Adrenal gland (tissue), 12 donors: Measurements from ENCODE around the gene EPHA4. TPM values are rescaled to one million over a fixed set of nuclear protein-coding genes. Genes with fewer than 3 reads are reported as not detected.

Source experiments
- DNase-seq, 7 donors: peaks; one replicate each; pipeline ENCODE4 v3.0.0-alpha.2; 2019 to 2020
- H3K27ac ChIP-seq, 5 donors: fragments of 200-600 bp; sonication (generic) in 4 of 5; 1 replicate in 3 of 5; 2 replicates in 2 of 5; pipeline versions ENCODE4 v1.5.1 to v1.8.0; 2016 to 2020; ENCODE audit warnings: mild to moderate bottlenecking in 1 of 5
- H3K27me3 ChIP-seq: fragments of 200-600 bp; 2 replicates; pipeline ENCODE4 v1.8.0; 2021
- H3K36me3 ChIP-seq, 2 donors: fragments of 200-600 bp; replicated peaks in 1 of 2; 1 replicate in 1 of 2; 2 replicates in 1 of 2; pipeline versions ENCODE4 v1.5.1 to v1.8.0; 2018 to 2022
- H3K4me1 ChIP-seq, 2 donors: fragments of 200-600 bp; replicated peaks in 1 of 2; 1 replicate in 1 of 2; 2 replicates in 1 of 2; pipeline versions ENCODE4 v1.5.1 to v1.8.0; 2018 to 2021
- H3K4me3 ChIP-seq, 4 donors: fragments of 200-600 bp; sonication (generic) in 3 of 4; one replicate each; pipeline ENCODE4 v1.5.1; 2016 to 2018
- H3K9me3 ChIP-seq, 3 donors: fragments of 200-600 bp; sonication (generic) in 1 of 3; replicated peaks in 1 of 3; 1 replicate in 2 of 3; 2 replicates in 1 of 3; pipeline versions ENCODE4 v1.5.1 to v1.8.0; 2016 to 2021
- CTCF ChIP-seq, 6 experiments: fragments of 450-650 bp in 4 of 6; fragments of 200-600 bp in 2 of 6; sonication (generic) in 1 of 6; IDR thresholded peaks; 1 replicate in 5 of 6; 2 replicates in 1 of 6; pipeline versions ENCODE4 v1.5.1 to v1.8.0; 2016 to 2021; ENCODE audit warnings: antibody characterized with exemption in 6 of 6, mild to moderate bottlenecking in 2 of 6, moderate library complexity in 1 of 6
- POLR2A ChIP-seq, 2 donors: fragments of 450-650 bp; IDR thresholded peaks; one replicate each; pipeline ENCODE4 v1.6.1; 2017; ENCODE audit warnings: antibody characterized with exemption in 2 of 2, mild to moderate bottlenecking in 2 of 2, moderate library complexity in 1 of 2
- WGBS, 4 donors: extraction: QIAGEN DNeasy Blood & Tissue Kit in 2 of 4; methylation state at CpG; one replicate each; pipeline versions ENCODE4 v1.1.5 to v1.1.7; 2013 to 2017; 5-methylcytosine and 5-hydroxymethylcytosine counted together
- intact Hi-C, 2 donors: fragments of 100-400 bp; cut with DNase I; formaldehyde crosslinking; loops; one replicate each; pipeline versions ENCODE4 v1.14.1 to v1.15.0; 2022 to 2023
- polyA plus RNA-seq, 3 donors: library from polyadenylated mRNA; stranded (reverse); fragments of 200-250 nt in 2 of 3; fragments of 350-450 nt in 1 of 3; fragmentation: Illumina TruSeq in 1 of 3; extraction: RNeasy Lipid Tissue Mini Kit (QIAGEN cat#74804) in 1 of 3; gene quantifications; one replicate each; pipeline ENCODE4 v1.2.3, GENCODE V29; 2013 to 2014
- total RNA-seq, 9 donors: library from RNA; depleted of rRNA in 4 of 9; stranded (reverse); fragments of >200 nt in 4 of 9; fragments of 120-200 nt in 1 of 9; fragmentation: NEBNext Ultra II Directional in 1 of 9; extraction: Animal tissue kit (Norgen Biotek cat#: 25700) in 1 of 9; gene quantifications; one replicate each; pipeline versions ENCODE4 v1.1.0 to v1.2.4, GENCODE V29; 2013 to 2023
- donor health status: healthy with polysubstance abuse.
- donor health status: Bipolar disorder and iron deficiency.
- donor health status: DM: yes; HTN: yes; CAD: no.
- donor health status: DM: no; HTN: no; CAD: no.
- donor health status: DM: no; HTN: no; CAD: no.
- donor health status: DM: yes; HTN: yes; CAD: no.

Gene EPHA4
- total and polyA plus RNA-seq, 12 donors, result 3.0 to 72.9 (median 12.1) TPM

GRCh38 chr2:221468317-221468716, 103.8 kb downstream of the EPHA4 start:
- intact Hi-C loops, result no loop called here
- H3K36me3 ChIP-seq, result no peaks in the 10 kb centered on the region
- H3K4me1 ChIP-seq, result no peaks in the 10 kb centered on the region
- no peak overlapping the region for H3K4me3 ChIP-seq
- TF ChIP-seq CTCF (IDR thresholded peaks at IDR 0.05), result no peak
- no peak for TF ChIP-seq POLR2A (IDR thresholded peaks at IDR 0.05)
- 69 to 80% (median 74%) methylated on average over 2 of the region's 2 CpGs for WGBS, 4 donors
- H3K27ac ChIP-seq, result no peak overlapping the region
- no peaks in the 10 kb centered on the region for H3K9me3 ChIP-seq
- no peaks in the 10 kb centered on the region for H3K27me3 ChIP-seq
- no peak for DNase-seq

GRCh38 chr2:221467610-221468009, 104.5 kb downstream of the EPHA4 start:
- no peaks in the 10 kb centered on the region for H3K4me1 ChIP-seq
- TF ChIP-seq CTCF (IDR thresholded peaks at IDR 0.05), result no peak
- TF ChIP-seq POLR2A (IDR thresholded peaks at IDR 0.05), result no peak
- no peaks in the 10 kb centered on the region for H3K9me3 ChIP-seq
- H3K36me3 ChIP-seq, result no peaks in the 10 kb centered on the region
- DNase-seq, result no peak
- WGBS, 4 donors, result 60 to 76% (median 66%) methylated on average over 2 of the region's 2 CpGs
- intact Hi-C loops, result no loop called here
- no peak overlapping the region for H3K4me3 ChIP-seq
- no peak overlapping the region for H3K27ac ChIP-seq
- H3K27me3 ChIP-seq, result no peaks in the 10 kb centered on the region

- H3K4me3 ChIP-seq, result no peak overlapping the region
- no peak for DNase-seq
- H3K9me3 ChIP-seq, result no peaks in the 10 kb centered on the region
- H3K27ac ChIP-seq, result no peak overlapping the region
- H3K36me3 ChIP-seq, result no peaks in the 10 kb centered on the region
- TF ChIP-seq POLR2A (IDR thresholded peaks at IDR 0.05) (no peak), CTCF (IDR thresholded peaks at IDR 0.05) (no peak)
- intact Hi-C loops, result no loop called here
- no peaks in the 10 kb centered on the region for H3K4me1 ChIP-seq
- 93 to 95% (median 95%) methylated on average over 5 of the region's 5 CpGs for WGBS, 4 donors
- no peaks in the 10 kb centered on the region for H3K27me3 ChIP-seq
These were observed 105.4 kb downstream of the EPHA4 start for GRCh38 chr2:221466744-221467143.

GRCh38 chr2:221465776-221466175, 106.3 kb downstream of the EPHA4 start:
- no peaks in the 10 kb centered on the region for H3K9me3 ChIP-seq
- H3K27me3 ChIP-seq, result no peaks in the 10 kb centered on the region
- no peak overlapping the region for H3K27ac ChIP-seq
- intact Hi-C loops, result no loop called here
- DNase-seq, result peak in 1 of 7 donors; percentile 5
- WGBS, 4 donors, result 77 to 96% (median 80%) methylated on average over 11 of the region's 11 CpGs
- no peaks in the 10 kb centered on the region for H3K36me3 ChIP-seq
- H3K4me3 ChIP-seq, result no peak overlapping the region
- H3K4me1 ChIP-seq, result no peaks in the 10 kb centered on the region
- TF ChIP-seq POLR2A (IDR thresholded peaks at IDR 0.05), result no peak
- no peak for TF ChIP-seq CTCF (IDR thresholded peaks at IDR 0.05)
